Astrocyte (in vitro differentiated cells and primary cell): ENCODE data around the gene PIGR.

Experiments
- CTCF ChIP-seq: IDR thresholded peaks from 2 replicates; pipeline ENCODE4 v1.5.1; 2011; ENCODE audit warnings: low read depth, mild to moderate bottlenecking, inconsistent platforms, low read length, moderate library complexity; ENCODE audit not compliant: insufficient read depth
- EZH2 ChIP-seq: IDR thresholded peaks from 2 replicates; pipeline ENCODE4 v1.6.1; 2012; ENCODE audit warnings: mild to moderate bottlenecking, low read length, inconsistent platforms; ENCODE audit not compliant: insufficient read depth

GRCh38 chr1:206947255-206947654 is 989 bp upstream of the PIGR start:
- TF ChIP-seq CTCF = no peak
- no peak for TF ChIP-seq EZH2
